Sigmoid colon (tissue), 4 donors: ENCODE data around the gene P2RY8.

Experiments used
- CTCF ChIP-seq, 4 experiments: fragments of 450-650 bp in 3 of 4; fragments of 200-600 bp in 1 of 4; IDR thresholded peaks; one replicate each; pipeline ENCODE4 v1.5.1; 2016 to 2019; ENCODE audit warnings: antibody characterized with exemption in 4 of 4, mild to moderate bottlenecking in 3 of 4, moderate library complexity in 2 of 4
- EP300 ChIP-seq, 4 donors: sonication (generic); formaldehyde crosslinking; IDR thresholded peaks; one replicate each; pipeline ENCODE4 v1.6.1; 2017; ENCODE audit warnings: antibody characterized with exemption in 4 of 4
- POLR2AphosphoS5 ChIP-seq, 4 donors: sonication (generic); formaldehyde crosslinking; IDR thresholded peaks; one replicate each; pipeline ENCODE4 v1.6.1; 2017; ENCODE audit warnings: antibody characterized with exemption in 4 of 4

- no peak for TF ChIP-seq CTCF (IDR thresholded peaks at IDR 0.05)
- TF ChIP-seq POLR2AphosphoS5 (IDR thresholded peaks at IDR 0.05), result no peak
- no peak for TF ChIP-seq EP300 (IDR thresholded peaks at IDR 0.05)
These were observed 86.4 kb downstream of the P2RY8 start for GRCh38 chrX:1450361-1451161.
